Measurements from ENCODE around the gene PDE2A.

Gene PDE2A

DNA sequence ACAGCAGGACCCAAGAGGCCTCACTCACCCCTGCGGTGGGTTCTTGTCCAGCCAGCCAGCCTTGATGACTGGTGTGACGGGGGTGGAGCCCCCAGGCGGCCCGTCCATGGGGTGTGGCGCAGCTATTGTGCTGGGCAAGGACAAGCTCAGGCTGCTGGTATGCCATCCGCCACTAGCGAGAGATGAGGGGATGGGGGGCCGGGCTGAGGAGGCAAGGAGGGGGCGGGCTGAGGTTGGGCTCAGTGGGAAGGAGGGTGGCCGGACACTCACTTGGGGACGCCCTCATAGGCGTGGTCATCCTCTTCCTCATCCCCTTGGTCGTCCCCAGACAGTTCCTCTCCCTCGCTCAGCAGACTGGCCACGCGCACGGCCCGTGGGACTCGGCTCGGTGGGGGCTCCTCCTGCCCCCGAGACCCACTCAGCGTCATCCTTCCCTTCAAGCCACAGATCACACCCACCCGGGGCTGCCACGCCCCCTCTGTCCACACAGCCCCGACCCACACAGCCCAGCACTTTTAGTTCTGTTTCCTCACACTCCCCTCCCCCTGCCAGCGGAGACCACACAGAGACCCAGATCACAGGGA lies 38.0 kb upstream of the PDE2A start:
- no peak for DNase-seq (ENCODE audit: low read depth)
- TF ChIP-seq, protein P1, sequence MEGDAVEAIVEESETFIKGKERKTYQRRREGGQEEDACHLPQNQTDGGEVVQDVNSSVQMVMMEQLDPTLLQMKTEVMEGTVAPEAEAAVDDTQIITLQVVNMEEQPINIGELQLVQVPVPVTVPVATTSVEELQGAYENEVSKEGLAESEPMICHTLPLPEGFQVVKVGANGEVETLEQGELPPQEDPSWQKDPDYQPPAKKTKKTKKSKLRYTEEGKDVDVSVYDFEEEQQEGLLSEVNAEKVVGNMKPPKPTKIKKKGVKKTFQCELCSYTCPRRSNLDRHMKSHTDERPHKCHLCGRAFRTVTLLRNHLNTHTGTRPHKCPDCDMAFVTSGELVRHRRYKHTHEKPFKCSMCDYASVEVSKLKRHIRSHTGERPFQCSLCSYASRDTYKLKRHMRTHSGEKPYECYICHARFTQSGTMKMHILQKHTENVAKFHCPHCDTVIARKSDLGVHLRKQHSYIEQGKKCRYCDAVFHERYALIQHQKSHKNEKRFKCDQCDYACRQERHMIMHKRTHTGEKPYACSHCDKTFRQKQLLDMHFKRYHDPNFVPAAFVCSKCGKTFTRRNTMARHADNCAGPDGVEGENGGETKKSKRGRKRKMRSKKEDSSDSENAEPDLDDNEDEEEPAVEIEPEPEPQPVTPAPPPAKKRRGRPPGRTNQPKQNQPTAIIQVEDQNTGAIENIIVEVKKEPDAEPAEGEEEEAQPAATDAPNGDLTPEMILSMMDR (IDR thresholded peaks at IDR 0.05; ENCODE audit: low read length, missing control alignments): no peak
- H3K4me3 ChIP-seq (replicated peaks; ENCODE audit: low read depth, low read length): no peak overlapping the region

DNA sequence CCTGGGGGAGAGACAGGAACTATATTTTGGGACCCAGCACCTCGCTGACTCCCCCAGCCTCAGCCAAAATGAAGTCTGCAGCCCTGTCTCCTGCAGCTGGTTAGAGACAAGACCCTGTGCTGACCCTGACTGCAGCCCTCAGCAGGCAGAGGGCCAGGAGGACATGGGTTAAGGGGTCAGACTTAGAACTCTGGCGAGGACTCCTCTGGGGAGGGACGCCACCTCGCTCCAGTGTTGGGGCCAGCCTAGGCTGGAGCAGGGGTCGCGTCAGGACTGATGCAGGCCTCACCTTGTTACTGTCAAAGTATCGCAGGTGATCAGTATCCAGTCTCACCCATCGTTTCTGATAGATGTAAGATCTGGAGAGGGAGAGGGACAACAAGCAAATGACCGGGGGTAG lies 36.9 kb upstream of the PDE2A start:
- no peak overlapping the region for H3K4me3 ChIP-seq (replicated peaks; ENCODE audit: low read depth, low read length)
- DNase-seq (ENCODE audit: low read depth): no peak
- TF ChIP-seq, protein P1 (IDR thresholded peaks at IDR 0.05; ENCODE audit: low read length, missing control alignments): no peak

DNA sequence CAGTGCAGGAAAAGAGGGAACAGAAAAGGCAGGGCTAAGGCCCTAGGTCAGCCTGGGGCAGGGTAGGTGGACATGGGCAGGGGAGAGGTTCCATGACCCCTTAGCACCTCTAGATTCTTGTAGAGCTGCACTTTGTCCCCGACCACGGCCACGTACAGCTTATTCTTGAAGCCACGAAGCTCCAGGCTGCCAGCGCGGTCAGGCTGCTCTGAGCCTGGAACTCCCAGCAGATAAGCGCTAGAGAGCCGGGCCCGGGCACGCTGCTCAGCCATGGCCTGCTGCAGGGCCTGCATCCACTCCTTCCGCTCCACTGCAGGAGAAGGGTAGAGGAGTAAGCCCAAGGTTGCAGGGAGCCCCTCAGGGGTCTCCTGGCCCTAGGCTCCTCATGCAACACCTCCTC lies 36.1 kb upstream of the PDE2A start:
- TF ChIP-seq, protein P1 (IDR thresholded peaks at IDR 0.05; ENCODE audit: low read length, missing control alignments): no peak
- H3K4me3 ChIP-seq (replicated peaks; ENCODE audit: low read depth, low read length): no peak overlapping the region
- no peak for DNase-seq (ENCODE audit: low read depth)

DNA sequence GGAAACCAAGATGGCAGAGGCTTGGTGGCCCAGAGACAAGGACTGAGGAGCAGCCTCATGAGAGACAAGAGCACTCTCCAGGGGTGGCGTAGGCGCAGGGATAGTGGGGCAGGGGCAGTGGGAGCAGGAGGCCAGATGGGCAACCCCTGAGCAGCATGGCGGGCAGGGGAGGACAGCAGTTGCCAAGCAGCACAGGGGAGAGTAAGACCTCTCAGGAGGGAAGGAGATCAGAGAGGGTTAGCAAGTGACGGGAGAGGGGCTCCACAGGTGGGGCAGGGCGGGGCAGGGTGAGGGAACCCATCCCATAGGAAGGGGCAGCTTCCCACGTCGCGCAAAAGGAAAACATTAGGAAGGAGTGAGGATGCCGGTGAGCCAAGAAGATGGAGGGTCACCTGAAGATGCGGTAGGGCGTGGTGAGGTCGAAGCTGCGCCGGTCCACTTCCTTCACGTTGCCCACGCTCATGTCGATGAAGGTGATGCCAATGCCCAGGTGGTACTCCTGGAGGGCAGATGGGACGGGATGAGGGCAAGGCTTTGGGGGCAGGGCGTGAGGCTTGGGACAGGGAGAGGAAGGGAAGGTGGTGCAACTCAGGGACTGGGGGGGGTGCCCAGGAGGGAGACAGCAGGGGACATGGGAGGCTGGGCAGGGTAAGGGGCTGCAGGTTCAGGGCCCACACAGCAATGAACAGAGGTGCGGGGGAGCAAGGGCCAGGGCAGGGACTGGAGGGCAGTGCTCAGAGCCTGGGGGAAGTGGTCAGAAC lies 35.4 kb upstream of the PDE2A start:
- no peak overlapping the region for H3K4me3 ChIP-seq (replicated peaks; ENCODE audit: low read depth, low read length)
- no peak for DNase-seq (ENCODE audit: low read depth)
- TF ChIP-seq, protein P1 (IDR thresholded peaks at IDR 0.05; ENCODE audit: low read length, missing control alignments): no peak

DNA sequence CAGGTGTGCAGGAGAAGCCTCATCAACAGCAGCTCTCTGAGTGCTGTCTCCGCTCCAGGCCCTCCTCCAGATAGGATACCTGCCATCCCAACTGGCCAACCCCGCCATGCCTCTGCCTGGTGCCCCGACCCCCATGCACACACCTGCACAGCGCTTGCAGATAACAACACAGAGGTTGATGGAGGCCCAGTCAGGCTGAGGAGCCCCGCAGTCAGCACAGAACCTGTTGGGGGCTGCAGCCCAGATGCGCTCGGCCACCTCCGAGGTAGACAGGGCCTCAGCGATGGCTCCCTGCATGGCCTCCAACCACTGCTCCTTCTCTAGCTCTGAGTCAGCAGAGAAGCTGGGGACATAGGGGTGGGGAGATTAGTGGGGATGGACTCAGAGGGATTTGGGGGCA lies 32.8 kb upstream of the PDE2A start:
- no peak overlapping the region for H3K4me3 ChIP-seq (replicated peaks; ENCODE audit: low read depth, low read length)
- TF ChIP-seq, protein P1 (IDR thresholded peaks at IDR 0.05; ENCODE audit: low read length, missing control alignments): no peak
- no peak for DNase-seq (ENCODE audit: low read depth)

DNA sequence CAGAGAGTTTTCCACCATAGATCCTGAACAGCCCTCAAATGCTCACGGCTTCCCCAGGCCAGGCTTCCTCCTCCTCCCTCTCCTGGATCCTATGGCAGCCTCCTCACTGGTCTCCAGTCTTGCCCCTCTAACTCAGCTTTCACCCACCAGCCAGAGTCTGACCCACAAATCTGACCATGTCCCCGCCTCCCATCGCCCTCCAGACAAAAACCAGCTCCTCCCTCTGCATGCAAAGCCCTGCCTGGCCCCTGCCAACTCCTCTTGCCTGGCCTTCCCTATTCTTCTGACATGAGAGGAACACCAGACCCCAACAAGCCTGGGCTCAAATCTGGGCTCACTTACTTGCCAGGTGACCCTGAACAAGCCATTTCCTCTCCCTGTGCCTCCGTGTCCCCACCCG lies 32.4 kb upstream of the PDE2A start:
- H3K4me3 ChIP-seq (replicated peaks; ENCODE audit: low read depth, low read length): no peak overlapping the region
- no peak for DNase-seq (ENCODE audit: low read depth)
- TF ChIP-seq, protein P1 (IDR thresholded peaks at IDR 0.05; ENCODE audit: low read length, missing control alignments): no peak

Measured in fibroblast of pulmonary artery (primary cell).